ENCODE measurements around the gene TNS4.

TNS4 gene

GRCh38 chr17:40538936-40539705 is 37.7 kb upstream of the TNS4 start:
- Histone ChIP-seq H2AFZ (ENCODE audit: low read length) (no peak overlapping the region), H3F3A (ENCODE audit: insufficient read depth, low read length) (no peaks in the 10 kb centered on the region), H3K9me3 (replicated peaks; ENCODE audit: insufficient read depth, low read length) (no peaks in the 10 kb centered on the region), H3K4me2 (ENCODE audit: low read depth, low read length) (no peak overlapping the region), H4K20me1 (ENCODE audit: insufficient read depth, low read length) (no peaks in the 10 kb centered on the region), H3K27me3 (replicated peaks; ENCODE audit: insufficient read depth, low read length) (peaks cover 21% of the 10 kb centered on the region), H3K4me3 (ENCODE audit: low read length) (no peak overlapping the region), H3K9ac (ENCODE audit: low read length) (no peak overlapping the region), H3K9me2 (replicated peaks; ENCODE audit: insufficient read depth, low read length) (no peaks in the 10 kb centered on the region), H3K79me2 (ENCODE audit: low read length) (no peaks in the 10 kb centered on the region), H3K4me1 (ENCODE audit: low read length) (no peaks in the 10 kb centered on the region), H3K36me3 (replicated peaks; ENCODE audit: insufficient read depth, low read length) (no peaks in the 10 kb centered on the region), H3K27ac (ENCODE audit: low read length) (no peak overlapping the region)
- no peak for TF ChIP-seq EZH2phosphoT487 (IDR thresholded peaks at IDR 0.05; ENCODE audit: low read length)
- TF ChIP-seq EZH2 (optimal IDR thresholded peaks at IDR 0.05; ENCODE audit: low read depth, low read length), result no peak
- TF ChIP-seq, protein P1, sequence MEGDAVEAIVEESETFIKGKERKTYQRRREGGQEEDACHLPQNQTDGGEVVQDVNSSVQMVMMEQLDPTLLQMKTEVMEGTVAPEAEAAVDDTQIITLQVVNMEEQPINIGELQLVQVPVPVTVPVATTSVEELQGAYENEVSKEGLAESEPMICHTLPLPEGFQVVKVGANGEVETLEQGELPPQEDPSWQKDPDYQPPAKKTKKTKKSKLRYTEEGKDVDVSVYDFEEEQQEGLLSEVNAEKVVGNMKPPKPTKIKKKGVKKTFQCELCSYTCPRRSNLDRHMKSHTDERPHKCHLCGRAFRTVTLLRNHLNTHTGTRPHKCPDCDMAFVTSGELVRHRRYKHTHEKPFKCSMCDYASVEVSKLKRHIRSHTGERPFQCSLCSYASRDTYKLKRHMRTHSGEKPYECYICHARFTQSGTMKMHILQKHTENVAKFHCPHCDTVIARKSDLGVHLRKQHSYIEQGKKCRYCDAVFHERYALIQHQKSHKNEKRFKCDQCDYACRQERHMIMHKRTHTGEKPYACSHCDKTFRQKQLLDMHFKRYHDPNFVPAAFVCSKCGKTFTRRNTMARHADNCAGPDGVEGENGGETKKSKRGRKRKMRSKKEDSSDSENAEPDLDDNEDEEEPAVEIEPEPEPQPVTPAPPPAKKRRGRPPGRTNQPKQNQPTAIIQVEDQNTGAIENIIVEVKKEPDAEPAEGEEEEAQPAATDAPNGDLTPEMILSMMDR (IDR thresholded peaks at IDR 0.05; ENCODE audit: low read length), result no peak
- DNase-seq, result no peak

GRCh38 chr17:40538019-40538935 is 36.9 kb upstream of the TNS4 start:
- no peak for DNase-seq
- Histone ChIP-seq H3K9me3 (replicated peaks; ENCODE audit: insufficient read depth, low read length) (no peaks in the 10 kb centered on the region), H2AFZ (ENCODE audit: low read length) (no peak overlapping the region), H3K4me3 (ENCODE audit: low read length) (no peak overlapping the region), H3K79me2 (ENCODE audit: low read length) (no peaks in the 10 kb centered on the region), H4K20me1 (ENCODE audit: insufficient read depth, low read length) (no peaks in the 10 kb centered on the region), H3K36me3 (replicated peaks; ENCODE audit: insufficient read depth, low read length) (no peaks in the 10 kb centered on the region), H3F3A (ENCODE audit: insufficient read depth, low read length) (no peaks in the 10 kb centered on the region), H3K4me1 (ENCODE audit: low read length) (no peaks in the 10 kb centered on the region), H3K27me3 (replicated peaks; ENCODE audit: insufficient read depth, low read length) (peaks cover 21% of the 10 kb centered on the region), H3K27ac (ENCODE audit: low read length) (no peak overlapping the region), H3K9me2 (replicated peaks; ENCODE audit: insufficient read depth, low read length) (no peaks in the 10 kb centered on the region), H3K4me2 (ENCODE audit: low read depth, low read length) (no peak overlapping the region), H3K9ac (ENCODE audit: low read length) (no peak overlapping the region)
- TF ChIP-seq EZH2phosphoT487 (IDR thresholded peaks at IDR 0.05; ENCODE audit: low read length) (no peak), EZH2 (optimal IDR thresholded peaks at IDR 0.05; ENCODE audit: low read depth, low read length) (no peak)
- TF ChIP-seq, protein P1 (IDR thresholded peaks at IDR 0.05; ENCODE audit: low read length), result no peak

DNA sequence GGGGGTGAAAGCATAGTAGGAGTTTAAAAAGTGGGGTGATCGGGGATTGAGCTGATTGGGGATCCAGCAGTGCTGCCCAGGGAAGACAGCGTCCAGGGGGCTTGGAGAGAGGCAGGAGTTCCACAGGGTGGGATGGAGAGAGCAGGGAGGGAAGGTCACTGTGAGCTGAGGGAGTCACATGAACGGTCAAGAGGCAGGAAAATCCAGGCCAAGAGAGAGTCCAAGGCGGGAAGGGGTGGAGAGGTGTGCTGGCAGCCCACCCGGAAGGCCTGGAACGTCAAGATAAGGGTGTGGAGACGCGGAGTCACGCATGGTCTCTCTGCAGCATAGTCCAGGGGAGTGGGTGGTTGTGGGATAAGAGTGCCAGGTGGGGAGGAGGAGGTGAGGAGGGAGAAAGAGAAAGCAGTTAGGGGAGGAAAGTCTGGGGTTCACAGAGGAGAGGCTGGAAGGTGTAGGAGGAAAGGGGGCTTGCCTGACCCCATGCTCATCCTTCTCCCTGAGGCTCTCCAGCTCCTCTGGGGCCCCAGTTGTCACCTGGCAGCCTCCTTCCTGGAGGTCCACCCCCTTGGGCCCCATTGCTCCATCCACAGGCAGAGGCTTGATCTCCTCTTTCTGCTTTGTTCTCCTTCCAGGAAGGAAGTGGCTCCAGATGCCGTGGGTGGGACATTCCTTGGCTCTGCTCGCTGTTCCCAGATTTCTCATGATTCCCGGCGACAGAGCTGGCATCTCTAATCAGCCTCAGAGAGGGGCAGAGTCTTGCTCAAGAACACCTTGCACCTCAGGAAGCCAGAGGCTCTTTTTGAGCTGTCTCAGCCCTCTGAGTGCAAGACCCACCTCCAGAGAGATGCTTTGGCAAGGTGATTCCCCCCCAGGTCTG is 35.1 kb upstream of the TNS4 start:
- Histone ChIP-seq H3K9ac (ENCODE audit: low read length) (no peak overlapping the region), H3K4me3 (ENCODE audit: low read length) (no peak overlapping the region), H3K27ac (ENCODE audit: low read length) (no peak overlapping the region), H3K4me1 (ENCODE audit: low read length) (no peaks in the 10 kb centered on the region; the same call in none of the 2 replicates), H4K20me1 (ENCODE audit: insufficient read depth, low read length) (no peaks in the 10 kb centered on the region), H3K79me2 (ENCODE audit: low read length) (no peaks in the 10 kb centered on the region), H3F3A (ENCODE audit: insufficient read depth, low read length) (no peaks in the 10 kb centered on the region), H3K4me2 (ENCODE audit: low read depth, low read length) (no peak overlapping the region), H3K9me3 (replicated peaks; ENCODE audit: insufficient read depth, low read length) (no peaks in the 10 kb centered on the region), H3K36me3 (replicated peaks; ENCODE audit: insufficient read depth, low read length) (no peaks in the 10 kb centered on the region), H3K27me3 (replicated peaks; ENCODE audit: insufficient read depth, low read length) (peaks cover 21% of the 10 kb centered on the region), H2AFZ (ENCODE audit: low read length) (no peak overlapping the region), H3K9me2 (replicated peaks; ENCODE audit: insufficient read depth, low read length) (no peaks in the 10 kb centered on the region)
- no peak for TF ChIP-seq EZH2 (optimal IDR thresholded peaks at IDR 0.05; ENCODE audit: low read depth, low read length)
- no peak for TF ChIP-seq EZH2phosphoT487 (IDR thresholded peaks at IDR 0.05; ENCODE audit: low read length)
- TF ChIP-seq, protein P1 (IDR thresholded peaks at IDR 0.05; ENCODE audit: low read length), result no peak
- no peak for DNase-seq
